Activated CD4-positive, alpha-beta T cell treated with anti-CD3 and anti-CD28 coated beads for 24 hours (primary cell): ENCODE data around the gene CDC14B.
"Not testable (repeated sequence)": the region's sequence is repeated elsewhere in the genome, so short reads cannot be mapped to it uniquely, and the experiment has no call there.

Experiments used
- DNase-seq, 2 donors: peaks; one replicate each; pipeline ENCODE4 v3.0.0-alpha.2; 2020; ENCODE audit warnings: low read depth in 2 of 2

Gene CDC14B

GRCh38 chr9:96626912-96627311, 7.3 kb upstream of the CDC14B start:
- DNase-seq, result no peak

DNA sequence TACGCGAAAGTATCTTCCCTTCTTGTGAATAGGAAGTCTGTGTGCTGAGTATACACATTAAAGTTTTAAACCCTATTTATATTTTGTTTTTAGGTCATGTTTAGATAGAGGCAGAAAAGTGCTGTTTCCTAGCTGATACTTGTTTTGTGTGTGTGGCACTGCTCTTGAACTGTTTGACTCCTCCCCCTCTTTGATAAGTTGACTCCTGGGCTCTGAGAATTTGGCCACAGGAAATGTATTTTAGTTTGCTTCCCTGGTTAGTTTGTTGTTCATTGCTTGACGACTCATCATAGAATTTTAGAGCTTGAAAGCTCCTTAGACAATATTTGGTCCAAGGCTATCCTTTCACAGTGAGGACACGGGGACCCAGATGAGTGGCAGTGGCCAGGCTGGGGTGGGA, 2.0 kb upstream of the CDC14B start:
- DNase-seq, result no peak

- DNase-seq, result no peak
These were observed 1.2 kb upstream of the CDC14B start for GRCh38 chr9:96620832-96621269.

DNA sequence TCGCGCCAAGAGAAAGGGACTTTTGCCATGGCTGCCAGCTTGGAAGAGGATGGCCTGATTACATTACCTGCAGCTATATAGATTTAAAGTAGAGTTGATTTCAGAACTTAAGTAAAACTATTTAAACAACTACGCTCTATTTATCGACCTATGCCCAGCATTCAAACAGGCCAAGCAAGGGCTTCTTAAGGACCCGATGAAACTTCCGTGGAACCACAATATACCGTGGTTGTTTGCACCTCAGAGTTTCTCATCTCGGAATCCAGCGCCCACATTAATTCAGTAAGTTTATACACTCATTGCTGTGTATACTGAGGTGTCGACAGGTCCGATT, 505 bp upstream of the CDC14B start:
- no peak for DNase-seq

DNA sequence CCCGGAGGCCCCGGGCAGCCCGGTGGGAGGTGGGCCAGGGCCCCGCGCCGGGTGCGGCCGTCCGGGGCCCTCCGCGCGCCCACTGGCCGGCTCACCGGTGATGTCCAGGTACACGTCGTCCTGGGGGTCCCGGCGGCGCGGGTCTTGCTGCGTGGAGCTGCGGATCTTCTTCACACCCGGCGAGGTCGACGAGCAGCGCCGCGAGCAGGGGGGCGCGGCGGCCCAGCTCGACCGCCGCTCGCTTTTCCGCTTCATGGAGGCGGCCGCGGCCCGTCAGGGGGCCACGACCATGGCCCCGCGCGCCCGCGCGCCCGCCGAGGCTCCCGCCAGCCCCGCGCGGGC, 548 bp downstream of the CDC14B start:
- DNase-seq, result no peak

DNA sequence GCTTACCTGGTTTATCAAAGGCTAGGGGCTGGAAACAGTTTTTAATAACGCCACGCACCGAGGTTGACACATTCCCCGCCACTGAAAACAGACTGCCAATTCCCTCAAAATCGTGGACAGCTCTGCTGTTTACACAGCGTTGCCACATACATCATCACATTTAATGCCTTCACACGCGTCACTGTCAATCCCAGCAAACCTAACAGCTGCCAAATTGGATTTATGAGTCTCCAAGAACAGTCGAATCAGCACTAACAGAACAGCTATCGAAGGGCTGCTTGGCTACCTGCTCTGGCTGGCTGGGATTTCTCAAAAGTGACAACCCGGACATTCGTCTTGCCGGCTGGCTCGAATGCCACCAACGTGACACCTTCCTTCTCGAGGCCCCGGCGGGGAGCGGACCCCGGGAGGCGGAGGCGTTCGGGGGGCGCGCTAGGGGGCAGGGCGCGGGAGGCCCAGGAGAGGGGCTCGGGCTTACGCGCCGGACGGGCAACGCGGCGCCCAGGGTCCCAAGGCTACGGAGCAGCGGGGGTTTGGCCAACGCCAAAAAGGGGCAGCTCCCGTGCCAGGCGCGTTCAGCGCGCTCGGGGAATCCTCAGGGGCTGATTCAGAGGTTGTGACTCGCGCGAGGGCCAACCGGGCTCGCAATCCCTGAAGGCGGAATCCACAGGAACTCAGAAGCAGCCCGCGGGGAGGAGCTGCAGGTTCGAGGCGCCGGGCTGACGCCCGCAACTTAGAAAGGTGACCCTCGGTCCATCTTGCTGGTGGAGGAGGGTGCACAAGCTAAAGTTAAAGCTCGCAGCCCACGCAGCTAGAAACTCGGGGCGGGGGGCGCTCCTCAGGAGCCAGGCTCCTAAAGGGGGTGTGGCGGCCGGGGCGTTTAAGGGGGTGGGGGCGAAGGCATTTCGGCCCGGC, 1.2 kb downstream of the CDC14B start:
- no peak for DNase-seq

- DNase-seq, result no peak
These were observed 2.0 kb downstream of the CDC14B start for GRCh38 chr9:96617439-96618185.

GRCh38 chr9:96616817-96617438, 2.7 kb downstream of the CDC14B start:
- no peak for DNase-seq

DNA sequence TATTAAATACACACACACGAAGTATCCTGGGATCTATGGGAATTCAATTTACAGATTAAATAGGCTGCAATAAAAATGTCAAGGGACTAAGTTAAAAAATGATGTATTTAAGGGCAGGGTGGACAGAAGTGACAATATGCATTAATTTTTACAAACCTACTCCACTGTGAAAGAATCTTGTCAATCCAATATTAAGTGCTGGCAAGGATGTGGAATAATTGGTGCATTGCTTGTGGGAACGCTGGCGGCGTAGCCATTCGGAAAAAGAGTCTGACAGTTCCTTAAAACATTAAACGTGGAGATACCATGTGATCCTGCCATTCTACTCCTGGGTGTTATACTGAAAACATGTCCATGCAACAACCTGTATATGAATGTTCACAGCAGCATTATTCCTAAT, 4.2 kb downstream of the CDC14B start:
- no peak for DNase-seq

DNA sequence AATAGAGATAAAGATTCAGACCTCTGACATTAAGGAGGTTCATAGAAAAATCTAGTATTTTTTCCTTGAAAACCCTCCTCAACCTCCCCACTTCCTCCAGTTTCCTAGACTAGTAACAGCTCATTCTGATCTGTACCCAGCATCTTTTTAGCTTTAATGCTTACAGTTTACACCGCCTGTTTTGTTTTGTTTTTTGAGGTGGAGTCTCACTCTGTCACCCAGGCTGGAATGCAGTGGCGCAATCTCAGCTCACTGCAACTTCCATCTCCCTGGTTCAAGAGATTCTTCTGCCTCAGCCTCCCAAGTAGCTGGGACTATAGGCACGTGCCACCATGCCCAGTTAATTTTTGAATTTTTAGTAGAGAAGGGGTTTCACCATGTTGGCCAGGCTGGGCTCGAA, 5.0 kb downstream of the CDC14B start:
- not testable (repeated sequence) for DNase-seq

DNA sequence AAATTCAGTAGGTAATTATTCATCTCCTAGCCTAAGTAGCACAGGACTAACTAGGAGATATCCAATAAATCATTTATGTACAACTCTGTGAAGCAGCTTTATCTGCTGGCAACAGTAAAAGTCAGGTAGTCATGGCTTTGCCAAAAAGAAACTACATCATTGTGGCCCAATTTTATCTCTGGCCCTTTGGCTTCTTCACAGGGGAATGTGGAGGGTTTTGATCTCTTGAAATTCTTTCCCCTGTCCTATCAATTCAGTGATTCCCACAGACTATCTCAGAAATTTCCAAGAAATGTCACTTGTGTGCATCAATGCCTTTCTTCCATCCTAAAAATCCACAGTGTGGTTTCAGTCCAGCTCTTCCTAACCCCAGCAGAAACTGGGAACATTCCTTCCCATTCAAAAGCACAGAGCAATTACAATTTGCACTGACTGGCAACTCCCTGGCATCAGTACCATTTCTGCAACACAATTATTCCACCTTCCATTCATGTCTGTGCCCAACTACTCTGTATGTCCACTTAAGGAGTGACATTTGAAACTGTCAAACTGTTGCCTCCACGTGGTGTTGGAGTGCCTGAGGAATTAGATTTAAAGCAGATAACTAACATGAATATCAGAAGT, 6.6 kb downstream of the CDC14B start:
- DNase-seq, result no peak

DNA sequence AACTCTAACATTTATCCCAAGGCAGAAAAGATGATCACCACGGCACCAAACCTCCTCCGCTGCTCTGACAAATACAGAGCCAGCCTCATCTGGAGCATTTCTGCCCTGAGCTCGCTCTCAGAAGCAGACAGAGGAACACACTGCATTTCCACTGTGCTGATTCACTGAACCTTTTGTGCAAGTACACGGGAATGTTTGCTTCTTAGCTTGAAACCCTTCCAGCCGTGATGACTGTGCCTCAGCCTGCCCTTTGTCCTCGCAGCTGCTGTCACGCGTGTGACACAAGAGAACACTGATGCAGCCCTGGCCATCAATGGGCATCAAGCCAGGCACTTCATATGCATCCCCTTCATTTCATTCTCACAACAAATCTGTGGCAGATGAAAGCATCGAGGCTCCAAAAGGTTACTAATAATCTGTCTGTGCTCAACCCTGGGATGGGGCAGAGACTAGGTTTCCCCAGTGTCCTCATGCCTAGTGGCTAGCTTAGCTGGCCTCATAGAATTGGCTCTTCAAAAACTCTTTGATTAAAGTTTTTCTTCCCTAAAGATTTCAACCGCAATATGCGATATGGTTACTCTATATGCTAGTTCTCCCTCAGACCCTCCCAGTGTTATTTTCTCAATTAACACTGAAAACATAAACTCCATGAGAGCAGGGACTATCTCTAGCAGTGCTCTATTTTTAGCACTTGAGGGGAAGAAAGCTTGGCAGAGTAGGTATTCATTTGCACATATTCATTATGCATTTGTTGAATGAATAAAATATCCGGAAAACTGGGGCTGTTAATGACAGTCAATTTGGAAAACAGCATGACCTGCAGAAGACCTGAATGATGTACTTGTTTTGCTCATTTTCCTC, 7.3 kb downstream of the CDC14B start:
- DNase-seq, result no peak

DNA sequence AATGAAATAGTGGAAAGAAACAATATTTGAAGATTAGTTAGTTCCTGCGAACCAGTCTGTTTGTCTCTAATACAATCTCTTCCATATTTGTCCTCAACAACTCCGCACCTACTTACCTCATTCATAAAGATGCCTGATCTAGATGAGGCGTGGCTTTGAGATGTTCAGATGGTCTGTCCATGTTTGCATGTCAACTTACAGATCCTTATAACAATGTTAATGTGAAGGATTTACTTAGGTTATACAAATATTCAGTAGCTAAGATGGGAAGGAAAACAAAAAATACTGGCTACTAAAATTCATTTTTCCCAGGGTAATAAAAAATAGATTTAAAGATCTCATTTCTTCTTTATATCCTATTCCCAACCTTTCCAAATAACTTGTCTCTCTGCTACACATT, 8.3 kb downstream of the CDC14B start:
- DNase-seq, result no peak

DNA sequence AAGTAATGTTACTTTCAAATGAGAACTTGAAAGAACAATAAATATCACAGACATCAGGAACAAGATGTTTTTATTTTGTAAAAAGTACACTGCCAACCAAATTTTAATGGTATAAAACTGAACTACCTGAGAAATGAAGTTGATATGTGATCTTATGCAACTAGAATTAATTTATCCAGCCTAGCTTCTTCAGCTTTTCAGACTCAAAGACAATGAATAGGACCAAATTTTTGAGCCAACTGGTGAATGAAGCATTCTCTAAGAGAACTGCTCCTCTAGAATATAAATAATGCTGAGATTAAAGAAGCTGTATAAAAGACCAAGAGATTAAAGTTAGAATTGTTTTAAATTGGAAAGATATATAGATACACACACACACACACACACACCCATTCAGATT, 9.9 kb downstream of the CDC14B start:
- no peak for DNase-seq

DNA sequence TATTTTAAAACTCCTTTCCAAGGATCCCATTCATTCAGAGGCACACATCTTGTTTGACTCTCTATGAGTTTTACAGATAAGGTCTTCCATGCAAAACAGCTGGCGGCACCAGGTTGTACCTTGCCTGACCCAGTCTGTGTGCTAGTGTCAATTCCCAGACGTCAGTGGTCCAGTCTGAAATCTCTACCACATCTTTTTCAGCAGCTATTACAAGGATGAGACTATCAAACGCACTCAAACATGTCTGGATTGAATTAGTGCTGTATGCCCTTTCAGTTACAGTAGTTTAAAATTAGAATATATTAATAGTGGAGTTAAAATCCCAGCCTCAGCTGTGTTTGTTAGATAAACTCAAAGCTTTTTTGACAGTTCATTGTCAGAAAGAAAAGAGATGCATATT, 11.7 kb downstream of the CDC14B start:
- DNase-seq, result no peak

- DNase-seq, result no peak
These were observed 14.3 kb downstream of the CDC14B start for GRCh38 chr9:96605328-96605727.

DNA sequence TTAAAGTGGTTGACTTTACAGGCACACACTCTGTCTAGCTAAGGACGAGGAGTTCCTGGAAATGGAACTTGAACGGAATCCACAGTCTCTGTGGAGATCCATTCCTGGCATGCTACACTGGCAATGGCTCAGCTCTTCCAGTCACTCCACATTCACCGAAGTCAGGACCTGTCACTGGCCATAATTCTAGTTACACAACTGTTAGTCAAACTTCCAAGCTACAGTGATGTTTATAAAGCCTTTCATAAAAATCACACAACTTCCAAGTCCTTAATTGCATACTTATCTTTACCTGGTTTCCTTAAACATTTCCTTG, 15.7 kb downstream of the CDC14B start:
- no peak for DNase-seq

DNA sequence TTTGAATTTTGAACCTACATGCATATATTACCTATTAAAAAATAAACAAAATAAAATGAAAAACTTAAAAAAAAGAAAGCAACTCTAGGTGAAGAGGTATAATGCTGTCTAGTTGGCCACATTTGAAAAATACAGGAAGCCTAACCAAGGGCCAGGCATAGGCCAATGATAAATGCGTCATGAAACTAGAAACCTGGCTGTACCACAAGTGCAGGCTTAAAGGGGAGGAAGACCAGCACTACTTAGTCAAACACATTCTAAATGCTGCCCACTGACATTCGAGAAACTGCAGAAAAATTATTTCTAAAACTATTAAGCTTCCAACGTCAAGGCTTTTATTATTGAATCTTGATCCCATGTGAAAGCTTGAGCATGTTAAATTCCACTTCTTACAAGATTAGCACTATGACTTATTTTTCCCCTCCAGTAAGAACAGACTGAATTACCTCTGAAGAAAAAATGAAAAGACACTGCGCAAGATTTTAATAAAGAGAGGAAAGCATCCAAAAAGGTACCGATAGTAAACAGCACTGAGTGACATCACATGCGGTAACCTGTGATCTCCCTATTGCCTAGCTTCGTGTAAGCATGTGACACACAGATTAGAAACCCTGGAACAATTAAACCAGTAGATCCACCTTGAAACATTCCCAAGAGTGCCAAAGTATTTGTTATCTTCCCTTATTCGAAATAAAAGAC, 16.2 kb downstream of the CDC14B start:
- no peak for DNase-seq

- no peak for DNase-seq
These were observed 20.3 kb downstream of the CDC14B start for GRCh38 chr9:96599298-96599697.

- DNase-seq, result no peak
These were observed 23.0 kb downstream of the CDC14B start for GRCh38 chr9:96596601-96597111.
